ENCODE measurements around the gene CPA5. TPM values are rescaled to one million over a fixed set of nuclear protein-coding genes. Genes with fewer than 3 reads are reported as not detected.

CPA5 gene
- total RNA-seq, 1 donor from 2014 or later, result not detected

DNA sequence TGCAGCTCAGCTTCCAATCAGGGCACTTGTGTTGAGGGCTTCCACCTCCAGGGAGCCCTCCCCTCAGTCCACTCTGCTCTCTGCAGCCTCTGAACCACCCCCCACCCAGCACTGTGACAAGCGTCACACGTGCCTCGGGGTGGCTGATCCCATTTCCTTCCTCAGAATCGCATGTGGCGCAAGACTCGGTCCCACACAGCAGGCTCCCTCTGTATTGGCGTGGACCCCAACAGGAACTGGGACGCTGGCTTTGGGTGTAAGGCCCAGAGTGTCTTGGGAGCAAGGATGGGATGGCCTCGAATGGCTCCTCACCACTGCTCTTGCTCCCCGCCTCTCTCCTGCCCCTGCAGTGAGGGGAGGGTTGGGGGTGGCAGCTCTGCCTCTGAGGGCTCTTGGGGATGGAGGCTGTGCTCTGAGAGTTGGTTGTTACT lies 39.8 kb downstream of the CPA5 start:
- no peak for ATAC-seq (ENCODE audit: low read depth)
- no peaks in the 10 kb centered on the region for H3K36me3 Mint-ChIP-seq (ENCODE audit: low read depth)
- no peak overlapping the region for H3K27ac Mint-ChIP-seq
- ChIA-PET CTCF (no interaction called here), POLR2A (no interaction called here)
- H3K27me3 Mint-ChIP-seq, result no peaks in the 10 kb centered on the region
- no peaks in the 10 kb centered on the region for H3K4me1 Mint-ChIP-seq
- intact Hi-C loops (cut with micrococcal nuclease), result no loop called here
- TF ChIP-seq, protein P1, sequence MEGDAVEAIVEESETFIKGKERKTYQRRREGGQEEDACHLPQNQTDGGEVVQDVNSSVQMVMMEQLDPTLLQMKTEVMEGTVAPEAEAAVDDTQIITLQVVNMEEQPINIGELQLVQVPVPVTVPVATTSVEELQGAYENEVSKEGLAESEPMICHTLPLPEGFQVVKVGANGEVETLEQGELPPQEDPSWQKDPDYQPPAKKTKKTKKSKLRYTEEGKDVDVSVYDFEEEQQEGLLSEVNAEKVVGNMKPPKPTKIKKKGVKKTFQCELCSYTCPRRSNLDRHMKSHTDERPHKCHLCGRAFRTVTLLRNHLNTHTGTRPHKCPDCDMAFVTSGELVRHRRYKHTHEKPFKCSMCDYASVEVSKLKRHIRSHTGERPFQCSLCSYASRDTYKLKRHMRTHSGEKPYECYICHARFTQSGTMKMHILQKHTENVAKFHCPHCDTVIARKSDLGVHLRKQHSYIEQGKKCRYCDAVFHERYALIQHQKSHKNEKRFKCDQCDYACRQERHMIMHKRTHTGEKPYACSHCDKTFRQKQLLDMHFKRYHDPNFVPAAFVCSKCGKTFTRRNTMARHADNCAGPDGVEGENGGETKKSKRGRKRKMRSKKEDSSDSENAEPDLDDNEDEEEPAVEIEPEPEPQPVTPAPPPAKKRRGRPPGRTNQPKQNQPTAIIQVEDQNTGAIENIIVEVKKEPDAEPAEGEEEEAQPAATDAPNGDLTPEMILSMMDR (IDR thresholded peaks at IDR 0.05), result no peak
- no peak overlapping the region for H3K4me3 Mint-ChIP-seq
- no peaks in the 10 kb centered on the region for H3K9me3 Mint-ChIP-seq
- no peak for DNase-seq

DNA sequence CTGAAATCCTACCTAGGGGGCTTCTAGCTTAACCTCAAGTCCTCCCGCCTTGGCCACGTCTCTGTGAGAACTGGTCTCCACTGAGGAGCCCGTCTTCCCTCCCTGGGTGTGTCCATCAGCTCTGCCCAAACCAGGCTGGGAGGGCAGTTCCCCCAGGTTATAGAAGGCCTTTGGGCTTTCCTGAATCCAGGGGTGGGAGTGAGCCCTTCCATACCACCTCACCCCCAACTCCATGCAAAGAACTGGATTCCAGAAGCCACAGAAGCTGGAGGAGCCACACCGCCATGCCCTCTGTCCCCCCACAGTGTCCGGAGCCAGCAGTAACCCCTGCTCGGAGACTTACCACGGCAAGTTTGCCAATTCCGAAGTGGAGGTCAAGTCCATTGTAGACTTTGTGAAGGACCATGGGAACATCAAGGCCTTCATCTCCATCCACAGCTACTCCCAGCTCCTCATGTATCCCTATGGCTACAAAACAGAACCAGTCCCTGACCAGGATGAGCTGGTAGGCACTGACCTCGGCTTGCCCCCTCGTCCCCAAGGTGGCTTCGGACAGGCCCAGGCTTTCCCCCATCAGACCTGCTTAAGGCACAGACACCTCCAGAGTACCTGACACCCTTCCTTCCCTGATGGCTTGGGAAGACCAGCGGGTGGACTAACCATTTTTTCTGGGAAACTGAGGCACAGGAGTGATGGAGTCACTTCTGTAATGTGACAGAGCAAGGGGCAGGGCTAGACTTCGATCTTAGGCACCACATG lies 40.4 kb downstream of the CPA5 start:
- intact Hi-C loops (cut with micrococcal nuclease), result no loop called here
- CTCF ChIA-PET, result no interaction called here
- H3K4me1 Mint-ChIP-seq, result no peaks in the 10 kb centered on the region
- no peak for DNase-seq
- no peaks in the 10 kb centered on the region for H3K9me3 Mint-ChIP-seq
- no peak overlapping the region for H3K4me3 Mint-ChIP-seq
- no peaks in the 10 kb centered on the region for H3K27me3 Mint-ChIP-seq
- no peak for ATAC-seq (ENCODE audit: low read depth)
- no peak overlapping the region for H3K27ac Mint-ChIP-seq
- TF ChIP-seq, protein P1 (IDR thresholded peaks at IDR 0.05), result no peak
- POLR2A ChIA-PET, result no interaction called here
- no peaks in the 10 kb centered on the region for H3K36me3 Mint-ChIP-seq (ENCODE audit: low read depth)

DNA sequence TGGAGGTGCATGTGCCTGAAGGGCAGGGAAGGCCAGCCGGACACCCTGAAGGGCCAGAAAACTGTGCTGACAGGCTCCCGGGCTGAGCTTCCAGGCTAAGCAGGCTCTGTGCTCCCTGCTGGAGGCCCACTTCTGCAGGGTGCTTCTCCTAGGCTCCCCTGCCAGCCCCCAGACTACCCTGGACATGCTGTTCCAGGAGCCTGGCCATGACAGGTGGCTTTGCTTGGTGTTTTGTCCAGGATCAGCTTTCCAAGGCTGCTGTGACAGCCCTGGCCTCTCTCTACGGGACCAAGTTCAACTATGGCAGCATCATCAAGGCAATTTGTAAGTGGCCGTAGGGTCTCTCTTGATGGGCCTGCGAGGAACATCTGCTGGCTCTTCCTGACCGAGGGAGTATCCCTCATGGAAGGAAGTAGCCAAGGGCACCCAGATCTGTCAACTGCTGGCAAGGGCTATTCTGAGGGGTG lies 41.0 kb downstream of the CPA5 start:
- TF ChIP-seq, protein P1 (IDR thresholded peaks at IDR 0.05), result no peak
- CTCF ChIA-PET, result no interaction called here
- no peak overlapping the region for H3K27ac Mint-ChIP-seq
- ATAC-seq (ENCODE audit: low read depth) (no peak), DNase-seq (no peak)
- no peaks in the 10 kb centered on the region for H3K4me1 Mint-ChIP-seq
- H3K36me3 Mint-ChIP-seq (ENCODE audit: low read depth), result no peaks in the 10 kb centered on the region
- H3K9me3 Mint-ChIP-seq, result no peaks in the 10 kb centered on the region
- H3K27me3 Mint-ChIP-seq, result no peaks in the 10 kb centered on the region
- H3K4me3 Mint-ChIP-seq, result no peak overlapping the region
- intact Hi-C loops (cut with micrococcal nuclease), result no loop called here
- POLR2A ChIA-PET, result no interaction called here

DNA sequence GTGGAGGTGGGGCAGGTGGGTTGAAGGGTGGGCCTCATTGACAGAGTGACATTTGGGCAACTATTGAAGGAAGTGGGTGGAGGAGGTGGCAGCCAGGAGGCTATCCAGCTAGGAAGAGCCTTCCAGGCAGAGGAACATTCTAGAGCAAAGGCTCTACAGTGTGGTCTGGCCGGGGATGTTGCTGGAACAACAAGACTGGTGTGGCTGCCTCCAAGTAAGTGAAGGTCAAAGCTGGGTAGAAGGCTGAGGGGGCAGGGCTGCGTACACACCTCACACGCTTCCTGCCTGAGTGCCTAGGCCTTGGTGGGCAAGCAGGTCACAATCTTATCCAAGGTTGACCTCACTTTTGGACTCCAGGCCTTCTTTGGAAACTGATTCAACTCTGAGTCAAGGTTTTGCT lies 42.3 kb downstream of the CPA5 start:
- Mint-ChIP-seq H3K9me3 (no peaks in the 10 kb centered on the region), H3K36me3 (ENCODE audit: low read depth) (no peaks in the 10 kb centered on the region), H3K4me3 (no peak overlapping the region), H3K27ac (no peak overlapping the region), H3K4me1 (no peaks in the 10 kb centered on the region), H3K27me3 (no peaks in the 10 kb centered on the region)
- POLR2A ChIA-PET, result no interaction called here
- DNase-seq (no peak), ATAC-seq (ENCODE audit: low read depth) (no peak)
- intact Hi-C loops (cut with micrococcal nuclease), result no loop called here
- CTCF ChIA-PET, result no interaction called here
- TF ChIP-seq, protein P1 (IDR thresholded peaks at IDR 0.05), result no peak

DNA sequence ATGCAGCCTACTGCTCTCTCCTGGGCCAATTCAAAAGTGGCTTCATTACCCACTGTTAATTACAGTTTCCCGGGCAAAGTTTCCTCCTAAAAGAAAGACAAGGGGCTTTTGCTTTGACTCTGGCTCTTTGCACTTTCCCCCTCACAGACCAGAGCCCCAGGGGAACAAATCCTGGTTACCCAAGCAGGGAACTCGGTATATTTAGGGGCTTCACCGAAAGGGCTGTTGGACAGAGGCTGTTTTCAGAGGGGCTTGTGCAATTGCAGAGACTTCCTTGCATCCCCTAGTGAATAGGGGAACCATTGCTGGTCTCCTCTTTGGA lies 42.7 kb downstream of the CPA5 start:
- Mint-ChIP-seq H3K27me3 (no peaks in the 10 kb centered on the region), H3K4me1 (no peaks in the 10 kb centered on the region), H3K9me3 (no peaks in the 10 kb centered on the region), H3K27ac (no peak overlapping the region), H3K36me3 (ENCODE audit: low read depth) (no peaks in the 10 kb centered on the region), H3K4me3 (no peak overlapping the region)
- TF ChIP-seq, protein P1 (IDR thresholded peaks at IDR 0.05), result no peak
- intact Hi-C loops (cut with micrococcal nuclease), result no loop called here
- DNase-seq (no peak), ATAC-seq (ENCODE audit: low read depth) (no peak)
- ChIA-PET POLR2A (no interaction called here), CTCF (no interaction called here)

All from activated B cell treated with CpG ODN at 0.5 μM for 24 hours (primary cell).